SK-N-SH treated with all-trans-retinoic acid at 6 μM for 48 hours (cell line): Measurements from ENCODE around the gene SLC1A4.

Experiments used
- PPARA ChIP-seq: fragments of 250-450 bp; sonication (Bioruptor Pico); IDR thresholded peaks from 2 replicates; pipeline ENCODE4 v1.5.0; 2020; ENCODE audit warnings: mild to moderate bottlenecking, borderline replicate concordance
- RARB ChIP-seq: fragments of 250-450 bp; sonication (Bioruptor Pico); IDR thresholded peaks from 2 replicates; pipeline ENCODE4 v1.8.0; 2021; ENCODE audit warnings: mild to moderate bottlenecking, moderate library complexity
- SNAI2 ChIP-seq: fragments of 250-450 bp; sonication (Bioruptor Pico); IDR thresholded peaks from 2 replicates; pipeline ENCODE4 v1.5.0; 2020; ENCODE audit warnings: mild to moderate bottlenecking, moderate library complexity
- TCF4 ChIP-seq: fragments of 250-450 bp; sonication (Bioruptor Pico); IDR thresholded peaks from 2 replicates; pipeline ENCODE4 v1.8.0; 2021; ENCODE audit warnings: mild to moderate bottlenecking, moderate library complexity, borderline replicate concordance
- TOX ChIP-seq: fragments of 250-450 bp; sonication (Bioruptor Pico); IDR thresholded peaks from 2 replicates; pipeline ENCODE4 v1.8.0; 2021; ENCODE audit warnings: mild to moderate bottlenecking, moderate library complexity, borderline replicate concordance
- ZC3H10 ChIP-seq: fragments of 250-450 bp; sonication (Bioruptor Pico); IDR thresholded peaks from 2 replicates; pipeline ENCODE4 v1.5.1; 2021; ENCODE audit warnings: mild to moderate bottlenecking, moderate library complexity
- ZFP30 ChIP-seq: fragments of 450-650 bp; formaldehyde crosslinking; IDR thresholded peaks from 2 replicates; pipeline ENCODE4 v1.5.0; 2022; ENCODE audit warnings: mild to moderate bottlenecking, moderate library complexity
- TF ChIP-seq, protein P1 (sequence below): fragments of 250-450 bp; sonication (Bioruptor Pico); IDR thresholded peaks from 2 replicates; pipeline ENCODE4 v1.5.1; 2020; ENCODE audit warnings: low read depth, mild to moderate bottlenecking, moderate library complexity
- TF ChIP-seq, protein P2 (sequence below): fragments of 250-450 bp; sonication (Bioruptor Pico); IDR thresholded peaks from 2 replicates; pipeline ENCODE4 v1.8.0; 2020; ENCODE audit warnings: mild to moderate bottlenecking, moderate library complexity, borderline replicate concordance
- TF ChIP-seq, protein P3 (sequence below): fragments of 250-450 bp; sonication (Bioruptor Pico); IDR thresholded peaks from 2 replicates; pipeline ENCODE4 v1.5.1; 2021; ENCODE audit warnings: mild to moderate bottlenecking, moderate library complexity

DNA sequence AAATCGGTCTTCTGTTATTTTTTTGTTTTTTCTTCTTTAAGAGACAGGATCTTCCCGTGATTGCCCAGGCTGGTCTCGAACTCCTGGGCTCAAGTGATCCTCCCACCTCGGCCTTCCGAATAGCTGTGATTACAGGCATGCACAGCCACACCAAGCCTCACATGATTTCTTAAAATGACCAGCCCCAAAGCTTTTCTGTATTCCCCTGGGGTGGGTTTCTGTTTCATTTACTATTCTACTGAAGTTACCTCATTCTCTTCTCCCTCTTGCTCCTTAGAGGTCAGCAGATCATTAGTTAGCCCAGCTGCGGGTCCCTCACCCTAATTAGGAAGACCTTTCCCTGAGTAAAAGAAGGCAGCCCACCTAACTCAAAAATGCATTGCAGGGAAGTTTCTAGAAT lies 27.6 kb downstream of the SLC1A4 start:
- TF ChIP-seq, protein P1, sequence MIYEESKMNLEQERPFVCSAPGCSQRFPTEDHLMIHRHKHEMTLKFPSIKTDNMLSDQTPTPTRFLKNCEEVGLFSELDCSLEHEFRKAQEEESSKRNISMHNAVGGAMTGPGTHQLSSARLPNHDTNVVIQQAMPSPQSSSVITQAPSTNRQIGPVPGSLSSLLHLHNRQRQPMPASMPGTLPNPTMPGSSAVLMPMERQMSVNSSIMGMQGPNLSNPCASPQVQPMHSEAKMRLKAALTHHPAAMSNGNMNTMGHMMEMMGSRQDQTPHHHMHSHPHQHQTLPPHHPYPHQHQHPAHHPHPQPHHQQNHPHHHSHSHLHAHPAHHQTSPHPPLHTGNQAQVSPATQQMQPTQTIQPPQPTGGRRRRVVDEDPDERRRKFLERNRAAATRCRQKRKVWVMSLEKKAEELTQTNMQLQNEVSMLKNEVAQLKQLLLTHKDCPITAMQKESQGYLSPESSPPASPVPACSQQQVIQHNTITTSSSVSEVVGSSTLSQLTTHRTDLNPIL (CRISPR knock-in tag), result no peak
- no peak for TF ChIP-seq PPARA (CRISPR knock-in tag)
- no peak for TF ChIP-seq ZFP30 (CRISPR knock-in tag)
- no peak for TF ChIP-seq SNAI2 (CRISPR knock-in tag)
- TF ChIP-seq, protein P2, sequence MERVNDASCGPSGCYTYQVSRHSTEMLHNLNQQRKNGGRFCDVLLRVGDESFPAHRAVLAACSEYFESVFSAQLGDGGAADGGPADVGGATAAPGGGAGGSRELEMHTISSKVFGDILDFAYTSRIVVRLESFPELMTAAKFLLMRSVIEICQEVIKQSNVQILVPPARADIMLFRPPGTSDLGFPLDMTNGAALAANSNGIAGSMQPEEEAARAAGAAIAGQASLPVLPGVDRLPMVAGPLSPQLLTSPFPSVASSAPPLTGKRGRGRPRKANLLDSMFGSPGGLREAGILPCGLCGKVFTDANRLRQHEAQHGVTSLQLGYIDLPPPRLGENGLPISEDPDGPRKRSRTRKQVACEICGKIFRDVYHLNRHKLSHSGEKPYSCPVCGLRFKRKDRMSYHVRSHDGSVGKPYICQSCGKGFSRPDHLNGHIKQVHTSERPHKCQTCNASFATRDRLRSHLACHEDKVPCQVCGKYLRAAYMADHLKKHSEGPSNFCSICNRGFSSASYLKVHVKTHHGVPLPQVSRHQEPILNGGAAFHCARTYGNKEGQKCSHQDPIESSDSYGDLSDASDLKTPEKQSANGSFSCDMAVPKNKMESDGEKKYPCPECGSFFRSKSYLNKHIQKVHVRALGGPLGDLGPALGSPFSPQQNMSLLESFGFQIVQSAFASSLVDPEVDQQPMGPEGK (CRISPR knock-in tag), result no peak
- TF ChIP-seq TCF4, result no peak
- no peak for TF ChIP-seq TOX (CRISPR knock-in tag)
- TF ChIP-seq ZC3H10 (CRISPR knock-in tag), result no peak
- TF ChIP-seq, protein P3, sequence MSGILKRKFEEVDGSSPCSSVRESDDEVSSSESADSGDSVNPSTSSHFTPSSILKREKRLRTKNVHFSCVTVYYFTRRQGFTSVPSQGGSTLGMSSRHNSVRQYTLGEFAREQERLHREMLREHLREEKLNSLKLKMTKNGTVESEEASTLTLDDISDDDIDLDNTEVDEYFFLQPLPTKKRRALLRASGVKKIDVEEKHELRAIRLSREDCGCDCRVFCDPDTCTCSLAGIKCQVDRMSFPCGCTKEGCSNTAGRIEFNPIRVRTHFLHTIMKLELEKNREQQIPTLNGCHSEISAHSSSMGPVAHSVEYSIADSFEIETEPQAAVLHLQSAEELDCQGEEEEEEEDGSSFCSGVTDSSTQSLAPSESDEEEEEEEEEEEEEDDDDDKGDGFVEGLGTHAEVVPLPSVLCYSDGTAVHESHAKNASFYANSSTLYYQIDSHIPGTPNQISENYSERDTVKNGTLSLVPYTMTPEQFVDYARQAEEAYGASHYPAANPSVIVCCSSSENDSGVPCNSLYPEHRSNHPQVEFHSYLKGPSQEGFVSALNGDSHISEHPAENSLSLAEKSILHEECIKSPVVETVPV (CRISPR knock-in tag), result no peak
- no peak for TF ChIP-seq RARB (CRISPR knock-in tag)
